Central memory CD8-positive, alpha-beta T cell (primary cell): ENCODE measurements around the gene OR2T10.

Experiments used
- ATAC-seq: fragments of 150-1000 bp; cut with Tn5 transposase; replicated peaks from 2 replicates; pipeline ENCODE4 v1.10.0; 2022; ENCODE audit warnings: mild to moderate bottlenecking, moderate FRiP score, moderate number of reproducible peaks; ENCODE audit not compliant: poor library complexity, severe bottlenecking; ENCODE audit errors: extremely low read depth
- DNase-seq, 2 donors: peaks; one replicate each; pipeline ENCODE4 v3.0.0; 2021; ENCODE audit warnings: low spot score in 2 of 2
- H3K27ac Mint-ChIP-seq: one replicate; pipeline ENCODE4 v1.8.0; 2022; ENCODE audit warnings: low read depth, mild to moderate bottlenecking, moderate library complexity, mixed read lengths
- H3K27me3 Mint-ChIP-seq: one replicate; pipeline ENCODE4 v1.8.0; 2022; ENCODE audit warnings: mixed read lengths
- H3K36me3 Mint-ChIP-seq: one replicate; pipeline ENCODE4 v1.8.0; 2022; ENCODE audit warnings: mild to moderate bottlenecking, moderate library complexity, mixed read lengths; ENCODE audit not compliant: insufficient read depth
- H3K4me1 Mint-ChIP-seq: one replicate; pipeline ENCODE4 v1.8.0; 2022; ENCODE audit warnings: mixed read lengths
- H3K4me3 Mint-ChIP-seq: one replicate; pipeline ENCODE4 v1.8.0; 2022; ENCODE audit warnings: mild to moderate bottlenecking, moderate library complexity, mixed read lengths
- H3K9me3 Mint-ChIP-seq: one replicate; pipeline ENCODE4 v1.8.0; 2022; ENCODE audit warnings: mixed read lengths

The OR2T10 gene

GRCh38 chr1:248625166-248625565, 27.7 kb upstream of the OR2T10 start:
- H3K36me3 Mint-ChIP-seq: no peaks in the 10 kb centered on the region
- peaks cover 11% of the 10 kb centered on the region for H3K27me3 Mint-ChIP-seq
- DNase-seq (no peak), ATAC-seq (no peak)
- no peaks in the 10 kb centered on the region for H3K9me3 Mint-ChIP-seq
- no peak overlapping the region for H3K27ac Mint-ChIP-seq
- H3K4me3 Mint-ChIP-seq: no peak overlapping the region
- no peaks in the 10 kb centered on the region for H3K4me1 Mint-ChIP-seq

- no peak overlapping the region for H3K4me3 Mint-ChIP-seq
- ATAC-seq (no peak), DNase-seq (no peak)
- no peaks in the 10 kb centered on the region for H3K9me3 Mint-ChIP-seq
- H3K27ac Mint-ChIP-seq: no peak overlapping the region
- no peaks in the 10 kb centered on the region for H3K36me3 Mint-ChIP-seq
- H3K4me1 Mint-ChIP-seq: no peaks in the 10 kb centered on the region
- no peaks in the 10 kb centered on the region for H3K27me3 Mint-ChIP-seq
Measured at GRCh38 chr1:248622570-248623001, 25.1 kb upstream of the OR2T10 start.

DNA sequence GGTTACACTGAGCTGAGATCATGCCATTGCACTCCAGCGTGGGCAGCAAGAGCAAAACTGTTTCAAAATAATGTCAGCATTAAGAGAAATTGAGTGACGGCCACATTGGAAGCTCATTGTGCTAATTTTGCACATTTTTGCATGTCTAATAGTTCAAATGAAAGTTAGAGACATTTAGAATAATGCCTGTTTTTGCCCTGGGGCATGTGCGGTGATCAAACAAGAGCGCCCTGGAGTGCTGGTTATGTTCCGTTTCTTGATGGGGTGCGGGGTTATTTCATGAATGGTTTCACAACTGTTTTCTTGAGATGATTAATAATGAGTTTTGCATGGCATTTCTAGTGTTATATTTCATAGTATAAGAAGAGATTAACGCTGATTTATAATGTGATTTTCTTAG, 24.3 kb upstream of the OR2T10 start:
- Mint-ChIP-seq H3K9me3 (no peaks in the 10 kb centered on the region), H3K36me3 (no peaks in the 10 kb centered on the region), H3K4me1 (no peaks in the 10 kb centered on the region), H3K27me3 (no peaks in the 10 kb centered on the region), H3K4me3 (no peak overlapping the region), H3K27ac (no peak overlapping the region)
- no peak for DNase-seq
- ATAC-seq: no peak

DNA sequence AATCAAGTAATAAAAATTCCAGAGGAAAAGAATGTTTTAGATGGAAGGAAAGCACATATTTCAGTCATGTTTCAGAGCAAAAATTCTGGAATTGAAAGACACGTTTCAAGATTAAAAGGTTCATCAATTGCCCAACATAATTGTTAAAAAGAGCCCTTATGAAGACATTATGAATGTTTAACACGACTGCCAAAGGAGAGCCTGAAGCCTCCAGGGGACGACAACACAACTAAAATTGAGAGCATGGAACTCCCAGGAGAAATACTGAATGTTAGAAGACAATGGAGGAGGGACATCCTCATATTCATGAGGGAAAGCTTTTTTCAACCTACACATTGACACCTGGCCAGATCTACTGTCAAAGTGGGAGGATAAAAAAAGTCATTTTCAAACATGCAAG, 21.4 kb upstream of the OR2T10 start:
- Mint-ChIP-seq H3K4me1 (no peaks in the 10 kb centered on the region), H3K36me3 (no peaks in the 10 kb centered on the region), H3K4me3 (no peak overlapping the region), H3K9me3 (no peaks in the 10 kb centered on the region), H3K27me3 (peaks cover 15% of the 10 kb centered on the region), H3K27ac (no peak overlapping the region)
- ATAC-seq (no peak), DNase-seq (no peak)

DNA sequence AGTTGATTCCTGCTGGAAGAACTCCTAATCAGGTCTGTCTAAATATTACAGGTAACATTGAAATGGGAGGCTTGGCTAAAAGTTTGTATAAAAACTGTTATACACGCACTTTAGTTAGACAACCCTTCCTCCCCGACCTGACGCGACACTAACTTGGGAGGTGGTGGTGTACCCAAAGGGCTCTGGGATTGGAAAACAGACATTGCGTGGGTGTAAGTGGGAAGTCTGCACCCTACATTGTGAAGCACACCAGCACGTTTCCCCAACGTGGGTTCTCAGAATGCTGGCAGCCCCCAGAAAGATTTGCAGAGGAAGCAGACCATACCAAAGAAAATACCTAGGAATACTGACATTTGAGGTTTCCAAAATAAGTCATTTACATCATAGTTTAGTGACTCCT, 20.6 kb upstream of the OR2T10 start:
- H3K9me3 Mint-ChIP-seq: no peaks in the 10 kb centered on the region
- no peaks in the 10 kb centered on the region for H3K4me1 Mint-ChIP-seq
- no peaks in the 10 kb centered on the region for H3K36me3 Mint-ChIP-seq
- H3K4me3 Mint-ChIP-seq: no peak overlapping the region
- peaks cover 23% of the 10 kb centered on the region for H3K27me3 Mint-ChIP-seq
- DNase-seq (no peak), ATAC-seq (no peak)
- H3K27ac Mint-ChIP-seq: no peak overlapping the region

GRCh38 chr1:248613742-248614141, 16.2 kb upstream of the OR2T10 start:
- H3K27me3 Mint-ChIP-seq: peaks cover 36% of the 10 kb centered on the region
- no peaks in the 10 kb centered on the region for H3K36me3 Mint-ChIP-seq
- no peaks in the 10 kb centered on the region for H3K4me1 Mint-ChIP-seq
- no peaks in the 10 kb centered on the region for H3K9me3 Mint-ChIP-seq
- ATAC-seq (no peak), DNase-seq (no peak)
- no peak overlapping the region for H3K4me3 Mint-ChIP-seq
- no peak overlapping the region for H3K27ac Mint-ChIP-seq

GRCh38 chr1:248611883-248612414, 14.4 kb upstream of the OR2T10 start:
- H3K36me3 Mint-ChIP-seq: no peaks in the 10 kb centered on the region

GRCh38 chr1:248610301-248610700, 12.8 kb upstream of the OR2T10 start:
- Mint-ChIP-seq H3K4me3 (no peak overlapping the region), H3K27ac (no peak overlapping the region), H3K36me3 (no peaks in the 10 kb centered on the region), H3K9me3 (no peaks in the 10 kb centered on the region), H3K27me3 (peaks cover 52% of the 10 kb centered on the region), H3K4me1 (no peaks in the 10 kb centered on the region)
- ATAC-seq (no peak), DNase-seq (no peak)

More at GRCh38 chr1:248611883-248612414, 14.4 kb upstream of the OR2T10 start:
- no peak for ATAC-seq
- H3K9me3 Mint-ChIP-seq: no peaks in the 10 kb centered on the region
- H3K4me1 Mint-ChIP-seq: no peaks in the 10 kb centered on the region
- no peak for DNase-seq
- no peak overlapping the region for H3K4me3 Mint-ChIP-seq
- H3K27me3 Mint-ChIP-seq: peaks cover 43% of the 10 kb centered on the region
- H3K27ac Mint-ChIP-seq: no peak overlapping the region

DNA sequence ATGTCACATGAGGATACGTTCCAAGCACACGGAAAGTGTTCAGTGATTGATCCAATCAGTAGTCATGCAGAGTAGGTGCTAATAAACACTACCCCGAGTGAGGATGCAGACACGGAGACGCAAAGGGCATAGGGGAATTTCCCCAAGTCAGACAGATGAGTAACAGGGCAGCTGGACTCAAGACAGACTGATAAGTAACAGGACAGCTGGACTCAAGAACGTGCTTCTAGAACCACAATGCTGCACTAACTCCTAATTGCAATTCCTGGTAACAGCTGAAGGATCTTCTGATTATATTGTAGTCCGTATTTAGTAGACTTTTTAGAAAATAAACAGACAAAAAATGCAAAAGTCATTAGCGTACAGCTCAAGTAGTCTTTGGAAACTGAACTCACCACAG, 1.9 kb upstream of the OR2T10 start:
- DNase-seq: no peak
- Mint-ChIP-seq H3K9me3 (peaks cover 6% of the 10 kb centered on the region), H3K36me3 (no peaks in the 10 kb centered on the region), H3K27ac (no peak overlapping the region), H3K27me3 (peaks cover 43% of the 10 kb centered on the region), H3K4me3 (no peak overlapping the region), H3K4me1 (no peaks in the 10 kb centered on the region)
- ATAC-seq: no peak

GRCh38 chr1:248596615-248597014, 885 bp downstream of the OR2T10 start:
- ATAC-seq (no peak), DNase-seq (no peak)
- no peaks in the 10 kb centered on the region for H3K36me3 Mint-ChIP-seq
- H3K4me3 Mint-ChIP-seq: no peak overlapping the region
- H3K4me1 Mint-ChIP-seq: no peaks in the 10 kb centered on the region
- H3K27me3 Mint-ChIP-seq: peaks cover 34% of the 10 kb centered on the region
- H3K27ac Mint-ChIP-seq: no peak overlapping the region
- no peaks in the 10 kb centered on the region for H3K9me3 Mint-ChIP-seq

GRCh38 chr1:248593226-248593625, 4.3 kb downstream of the OR2T10 start:
- Mint-ChIP-seq H3K36me3 (no peaks in the 10 kb centered on the region), H3K4me3 (no peak overlapping the region), H3K27me3 (peaks cover 16% of the 10 kb centered on the region), H3K27ac (no peak overlapping the region), H3K9me3 (no peaks in the 10 kb centered on the region), H3K4me1 (no peaks in the 10 kb centered on the region)
- DNase-seq: no peak
- no peak for ATAC-seq

DNA sequence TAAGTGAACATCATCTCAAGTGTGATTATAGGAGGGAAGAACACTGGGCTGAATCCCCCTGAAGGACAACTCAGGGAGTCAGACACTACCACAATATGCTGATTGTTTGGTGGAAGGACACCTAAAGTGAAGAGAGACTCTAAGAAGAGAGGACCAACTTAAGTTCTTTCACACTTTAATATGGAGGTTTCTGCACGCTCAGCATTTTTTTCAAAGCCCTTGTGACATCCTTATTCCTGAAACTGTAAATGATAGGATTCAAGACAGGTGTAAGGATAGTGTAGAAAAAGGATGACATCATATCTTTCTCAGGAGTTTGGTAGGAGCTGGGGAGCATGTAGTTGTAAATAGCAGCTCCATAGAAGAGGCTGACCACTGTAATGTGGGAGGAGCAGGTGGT, 4.8 kb downstream of the OR2T10 start:
- DNase-seq (no peak), ATAC-seq (no peak)
- Mint-ChIP-seq H3K36me3 (no peaks in the 10 kb centered on the region), H3K9me3 (no peaks in the 10 kb centered on the region), H3K27ac (no peak overlapping the region), H3K4me1 (no peaks in the 10 kb centered on the region), H3K27me3 (peaks cover 21% of the 10 kb centered on the region), H3K4me3 (no peak overlapping the region)

DNA sequence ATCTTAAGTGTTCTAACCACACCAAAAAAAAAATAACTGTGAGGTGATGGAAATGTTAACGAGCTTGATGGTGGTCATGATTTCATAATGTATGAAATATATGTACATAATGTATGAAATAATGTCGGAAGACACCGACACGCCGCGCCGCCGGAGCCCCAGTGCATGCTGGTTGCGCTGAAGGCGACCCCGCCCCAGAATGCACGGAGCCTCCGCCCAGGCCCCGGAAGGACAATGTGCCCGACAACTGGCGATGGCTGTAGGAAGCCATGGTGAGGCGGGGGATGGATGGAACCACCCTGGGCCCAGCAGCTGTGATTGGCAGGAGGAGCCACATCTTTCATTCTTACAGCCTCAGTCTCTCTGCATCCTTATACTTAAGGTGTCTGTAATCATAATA, 7.4 kb downstream of the OR2T10 start:
- Mint-ChIP-seq H3K27ac (no peak overlapping the region), H3K4me1 (no peaks in the 10 kb centered on the region), H3K36me3 (no peaks in the 10 kb centered on the region), H3K4me3 (no peak overlapping the region), H3K27me3 (peaks cover 45% of the 10 kb centered on the region), H3K9me3 (no peaks in the 10 kb centered on the region)
- DNase-seq: no peak
- no peak for ATAC-seq

- Mint-ChIP-seq H3K27ac (no peak overlapping the region), H3K9me3 (no peaks in the 10 kb centered on the region), H3K4me3 (no peak overlapping the region), H3K4me1 (no peaks in the 10 kb centered on the region), H3K36me3 (no peaks in the 10 kb centered on the region), H3K27me3 (peaks cover 52% of the 10 kb centered on the region)
- ATAC-seq (no peak), DNase-seq (no peak)
Measured at GRCh38 chr1:248589334-248589733, 8.2 kb downstream of the OR2T10 start.
